ENCODE results near the gene ODAD2. TPM values are rescaled to one million over a fixed set of nuclear protein-coding genes. Genes with fewer than 3 reads are reported as not detected.

The ODAD2 gene
- total and polyA plus RNA-seq, 2 of the 8 experiments (the other 6 are each of a cell fraction or from before 2014, with no cell fraction given): 0.95 to 4.3 TPM

GRCh38 chr10:27819781-27820531 is 178.9 kb downstream of the ODAD2 start:
- CTCF ChIA-PET (ENCODE audit: partially characterized antibody): interaction anchor here (0.9 to 1.6 kb wide), 2 partner anchors 13 to 25 kb away, joined by 3 read pairs; no protein-coding TSS in a partner anchor
- H2AK5ac ChIP-seq (ENCODE audit: low read depth, low read length): no peak overlapping the region
- no peak overlapping the region for H2BK15ac ChIP-seq (ENCODE audit: low read length)
- 93% methylated on average over 9 of the region's 9 CpGs; no CpG with 5 or more reads in 1 of the 2 experiments for WGBS, 2 experiments (ENCODE audit: extremely low coverage in 1 of 2, insufficient coverage in 1 of 2, insufficient read length in 1 of 2, insufficient replicate concordance in 2 of 2, low coverage in 1 of 2, low lambda C conversion rate in 2 of 2, missing lambda C conversion rate in 1 of 2)
- no peak overlapping the region for H4K8ac ChIP-seq (ENCODE audit: extremely low read depth, insufficient read depth, low read length)
- no peaks in the 10 kb centered on the region for H4K20me1 ChIP-seq (replicated peaks in 1 of 2; ENCODE audit: control insufficient read depth in 1 of 2, insufficient read depth in 2 of 2, low read length in 2 of 2)
- no peak overlapping the region for H3K4me2 ChIP-seq (ENCODE audit: insufficient read depth in 1 of 2, low read depth in 2 of 2, low read length in 2 of 2)
- H3K27me3 ChIP-seq (replicated peaks in 1 of 4; ENCODE audit: control insufficient read depth in 3 of 4, extremely low read depth in 1 of 4, insufficient read depth in 3 of 4, low read length in 3 of 4): no peaks in the 10 kb centered on the region
- no peak overlapping the region for H4K5ac ChIP-seq (ENCODE audit: insufficient read length, low read depth, low read length)
- H3K18ac ChIP-seq (ENCODE audit: extremely low read depth, low read length): no peak overlapping the region
- H2AFZ ChIP-seq (ENCODE audit: low read length): no peak overlapping the region
- H3K23me2 ChIP-seq (ENCODE audit: low read depth, low read length): no peaks in the 10 kb centered on the region
- no peak overlapping the region for H3K14ac ChIP-seq (ENCODE audit: insufficient read length)
- H4K91ac ChIP-seq (replicated peaks; ENCODE audit: insufficient read length, low read length): no peak overlapping the region
- no peaks in the 10 kb centered on the region for H3K36me3 ChIP-seq (ENCODE audit: control insufficient read depth in 2 of 4, insufficient read depth in 4 of 4, low read length in 3 of 4)
- H2BK12ac ChIP-seq (ENCODE audit: low read depth, low read length): no peak overlapping the region
- no peak overlapping the region for H3K23ac ChIP-seq (ENCODE audit: insufficient read length)
- no peak overlapping the region for H3K4me3 ChIP-seq (ENCODE audit: extremely low read depth in 1 of 4, insufficient read depth in 2 of 4, low read depth in 3 of 4, low read length in 4 of 4)
- no peak overlapping the region for H2BK120ac ChIP-seq (replicated peaks; ENCODE audit: low read depth, low read length)
- no peaks in the 10 kb centered on the region for H3K4me1 ChIP-seq (replicated peaks in 1 of 4; ENCODE audit: control insufficient read depth in 3 of 4, insufficient read depth in 4 of 4, low read length in 3 of 4)
- no peak overlapping the region for H3K9ac ChIP-seq (replicated peaks in 1 of 4; ENCODE audit: extremely low read depth in 1 of 4, low read depth in 3 of 4, low read length in 3 of 4)
- no peak overlapping the region for H2BK20ac ChIP-seq (ENCODE audit: low read length)
- FAIRE-seq (no peak), DNase-seq (ENCODE audit: low read depth in 1 of 2, low spot score in 2 of 2) (no peak)
- no peaks in the 10 kb centered on the region for H3K79me2 ChIP-seq (ENCODE audit: control insufficient read depth in 1 of 2, insufficient read depth in 2 of 2, low read length in 2 of 2)
- H3K4ac ChIP-seq (replicated peaks; ENCODE audit: insufficient read length, low read depth, low read length): no peak overlapping the region
- no peak overlapping the region for H3K56ac ChIP-seq (replicated peaks; ENCODE audit: insufficient read length, low read depth, low read length)
- H3K9me3 ChIP-seq (ENCODE audit: insufficient read depth in 2 of 2, low read depth in 1 of 2, low read length in 1 of 2): no peaks in the 10 kb centered on the region
- POLR2A ChIA-PET (ENCODE audit: partially characterized antibody): no interaction called here
- H2BK5ac ChIP-seq (ENCODE audit: low read depth, low read length): no peak overlapping the region
- H3K79me1 ChIP-seq (ENCODE audit: low read depth, low read length): no peaks in the 10 kb centered on the region
- H3K27ac ChIP-seq (ENCODE audit: low read depth, low read length): no peak overlapping the region

All from H1 (cell line).